ENCODE results near the gene GPRC5C.
"Not testable (repeated sequence)": the region's sequence is repeated elsewhere in the genome, so short reads cannot be mapped to it uniquely, and the experiment has no call there.

The GPRC5C gene

GRCh38 chr17:74467221-74467951, 35.5 kb downstream of the GPRC5C start:
- in situ Hi-C loops (cut with MboI; ENCODE audit: low sequenced_read_pairs), result no loop called here

- in situ Hi-C loops (cut with MboI; ENCODE audit: low sequenced_read_pairs), result no loop called here
Observed at GRCh38 chr17:74471341-74471740, 39.5 kb downstream of the GPRC5C start.

GRCh38 chr17:74472890-74473289, 41.0 kb downstream of the GPRC5C start:
- in situ Hi-C loops (cut with MboI; ENCODE audit: low sequenced_read_pairs), result no loop called here

- in situ Hi-C loops (cut with MboI; ENCODE audit: low sequenced_read_pairs), result no loop called here
Observed at GRCh38 chr17:74473294-74473693, 41.4 kb downstream of the GPRC5C start.

DNA sequence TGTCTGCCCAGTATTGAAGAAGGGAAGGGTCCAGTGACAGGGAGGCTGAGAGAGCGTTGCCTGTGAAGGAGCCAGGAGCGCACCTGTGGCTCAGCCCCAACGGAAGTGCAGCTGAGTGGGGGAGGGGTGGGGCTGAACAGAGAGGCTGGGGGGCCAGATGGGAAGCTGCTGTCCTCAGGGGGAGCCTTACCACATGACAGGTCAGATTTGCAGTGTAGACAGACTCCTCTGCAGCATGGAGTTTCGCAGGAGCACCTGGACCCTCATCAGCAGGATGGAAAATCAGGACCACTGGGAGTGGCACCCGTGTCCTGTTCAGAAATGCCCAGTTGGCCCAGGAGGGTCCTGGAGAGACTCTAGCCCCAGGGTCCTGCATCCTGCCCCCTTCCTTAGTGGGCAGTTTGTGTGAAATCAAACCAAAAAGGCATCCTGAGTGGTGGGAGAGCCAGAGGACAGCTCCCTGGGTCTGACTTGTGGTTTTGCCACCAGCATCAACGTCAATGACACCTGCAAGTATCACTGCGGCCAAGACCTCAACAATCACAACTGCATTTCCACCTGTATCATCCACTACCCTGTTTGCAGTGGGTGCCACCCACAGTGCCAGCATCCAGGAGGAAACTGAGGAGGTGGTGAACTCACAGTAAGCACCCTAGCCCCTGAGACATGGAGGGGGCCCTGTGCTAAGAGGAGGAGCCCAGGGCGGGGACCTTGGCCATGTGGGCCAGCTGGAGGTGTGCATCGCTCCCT, 42.3 kb downstream of the GPRC5C start:
- in situ Hi-C loops (cut with MboI; ENCODE audit: low sequenced_read_pairs), result no loop called here

DNA sequence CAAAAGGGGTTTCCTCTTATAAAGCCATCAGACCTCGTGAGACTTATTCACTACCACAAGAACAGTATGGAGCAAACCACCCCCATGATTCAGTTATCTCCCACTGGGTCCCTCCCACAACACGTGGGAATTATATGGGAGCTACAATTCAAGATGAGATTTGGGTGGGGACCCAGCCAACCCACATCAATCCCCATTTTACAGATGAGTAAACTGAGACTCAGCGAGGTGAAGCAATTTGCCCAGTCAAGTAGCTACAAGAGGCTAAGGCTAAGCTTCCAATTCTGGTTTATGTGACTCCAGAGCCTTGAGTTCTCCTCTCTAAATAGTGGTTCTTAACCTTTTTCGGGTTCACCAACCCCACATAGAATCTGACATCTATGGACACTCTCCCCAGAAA, 43.3 kb downstream of the GPRC5C start:
- in situ Hi-C loops (cut with MboI; ENCODE audit: low sequenced_read_pairs), result no loop called here

DNA sequence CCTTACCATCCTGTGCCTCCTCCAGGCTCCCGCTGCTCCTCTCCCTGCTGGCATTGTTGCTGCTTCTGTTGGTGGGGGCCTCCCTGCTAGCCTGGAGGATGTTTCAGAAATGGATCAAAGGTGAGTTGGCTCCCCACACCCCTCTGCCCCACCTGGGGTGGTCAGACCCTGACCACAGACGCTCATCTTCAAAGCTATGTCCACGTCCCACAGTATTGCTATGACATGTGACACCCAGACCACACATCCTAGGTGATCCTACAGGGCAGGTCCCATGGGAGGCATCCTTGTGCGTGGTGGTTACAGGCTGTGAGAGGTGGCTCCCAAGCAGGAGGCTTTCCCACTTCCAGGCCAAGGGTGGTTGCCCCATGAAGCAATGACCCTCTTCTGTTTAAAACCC, 45.5 kb downstream of the GPRC5C start:
- in situ Hi-C loops (cut with MboI; ENCODE audit: low sequenced_read_pairs), result no loop called here

DNA sequence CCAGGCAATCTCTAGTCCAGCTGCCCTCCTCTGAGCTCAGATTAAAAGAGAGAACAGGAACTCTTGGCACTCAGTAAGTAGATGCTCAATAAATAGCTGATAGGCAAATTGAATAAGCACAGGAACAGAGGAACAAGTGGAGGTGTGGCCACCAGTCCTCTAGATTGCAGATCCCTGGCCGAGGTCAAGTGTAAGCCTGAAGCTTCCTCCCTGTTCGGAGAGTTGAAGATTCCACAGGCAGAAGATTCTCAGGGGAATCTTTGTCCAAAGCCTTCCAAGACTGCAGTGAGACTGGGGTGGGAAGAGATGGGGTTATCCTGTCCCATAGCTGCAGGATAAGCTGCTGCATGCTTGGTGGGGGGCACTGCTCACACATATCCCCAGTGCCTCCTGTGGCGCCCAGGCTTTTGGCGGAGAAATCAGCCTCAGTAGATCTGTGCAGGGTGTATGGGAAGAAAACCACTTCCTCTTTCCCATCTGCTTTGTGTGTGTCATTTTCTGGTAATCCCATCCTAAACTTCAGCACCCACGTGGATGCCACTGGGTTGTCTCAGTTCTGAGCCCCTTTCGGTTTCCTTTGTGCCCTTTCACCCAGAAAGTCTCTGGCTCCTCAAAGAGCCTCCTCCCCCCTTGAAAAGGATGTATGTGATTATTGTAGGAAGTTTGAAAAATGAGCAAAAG, 46.7 kb downstream of the GPRC5C start:
- in situ Hi-C loops (cut with MboI; ENCODE audit: low sequenced_read_pairs), result no loop called here

DNA sequence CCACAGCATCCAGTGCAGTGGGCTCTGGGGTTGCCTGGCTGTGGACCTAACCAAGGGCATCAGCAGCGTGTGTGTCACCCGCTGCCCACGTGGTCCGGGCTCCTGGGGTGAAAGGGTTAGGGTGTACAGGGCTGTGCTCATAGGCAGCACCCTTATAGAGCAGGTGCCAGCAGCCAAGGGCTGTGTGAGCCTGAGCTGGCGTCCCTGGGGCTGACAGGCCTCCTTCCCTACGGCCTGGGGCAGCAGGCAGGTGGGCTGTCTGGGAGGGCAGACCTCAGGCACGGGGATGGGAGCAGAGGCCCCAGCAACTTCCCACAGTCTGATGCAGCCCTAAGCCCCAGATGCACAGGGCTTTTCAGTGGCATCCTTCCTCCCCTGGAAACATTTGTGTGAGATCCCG, 48.4 kb downstream of the GPRC5C start:
- in situ Hi-C loops (cut with MboI; ENCODE audit: low sequenced_read_pairs), result no loop called here

- in situ Hi-C loops (cut with MboI; ENCODE audit: low sequenced_read_pairs), result no loop called here
Observed at GRCh38 chr17:74481621-74482020, 49.7 kb downstream of the GPRC5C start.

DNA sequence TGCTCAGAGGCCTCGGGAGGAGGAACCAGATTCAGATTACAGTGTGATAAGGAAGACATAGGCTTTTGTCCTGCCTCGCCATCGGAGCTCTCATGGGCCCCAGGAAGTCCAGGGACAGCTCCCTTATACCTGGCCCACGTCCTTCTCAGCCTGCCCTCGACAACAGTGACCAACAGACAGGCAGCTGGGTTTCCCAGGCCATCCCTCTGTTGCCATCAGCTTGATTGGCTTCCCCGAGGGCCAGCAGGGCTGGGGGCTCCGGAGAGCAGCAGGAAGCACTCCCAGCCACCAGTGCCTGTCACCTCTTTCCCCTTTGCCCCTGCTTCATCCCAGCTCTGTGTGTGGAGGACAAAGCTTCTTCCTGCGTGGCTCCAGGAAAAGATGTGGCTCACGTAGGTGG, 52.2 kb downstream of the GPRC5C start:
- in situ Hi-C loops (cut with MboI; ENCODE audit: low sequenced_read_pairs), result no loop called here

DNA sequence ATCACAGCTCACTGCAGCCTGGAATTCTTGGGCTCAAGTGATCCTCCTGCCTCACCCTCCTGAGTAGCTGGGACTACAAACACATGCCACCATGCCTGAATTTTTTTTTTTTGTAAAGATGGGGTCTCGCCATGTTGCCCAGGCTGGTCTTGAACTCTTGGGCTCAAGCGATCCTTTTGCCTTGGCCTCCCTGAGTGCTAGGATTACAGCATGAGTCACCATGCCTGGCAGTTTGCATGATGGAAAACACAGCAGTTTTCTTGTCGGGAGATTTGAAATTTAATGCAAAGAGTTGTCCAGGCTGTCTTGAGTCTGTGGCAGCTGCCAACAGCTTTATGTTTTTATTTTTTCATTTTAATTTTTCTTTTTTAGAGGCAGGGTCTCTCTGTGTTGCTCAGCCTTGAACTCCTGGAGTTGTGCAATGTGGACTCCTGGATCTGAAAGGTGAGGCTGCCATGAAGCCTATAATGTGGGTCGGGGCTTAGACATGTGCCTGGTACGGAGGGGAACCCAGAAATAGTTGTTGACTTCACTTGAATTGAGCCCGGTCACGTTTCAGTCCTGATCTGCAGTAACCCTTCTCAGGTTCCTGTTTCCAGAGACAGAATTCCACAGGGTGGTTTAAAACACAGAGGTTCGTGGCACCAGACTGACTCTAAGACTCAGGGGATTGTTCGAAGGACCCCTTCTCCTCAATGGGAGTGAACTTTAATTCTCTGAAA, 53.3 kb downstream of the GPRC5C start:
- in situ Hi-C loops (cut with MboI; ENCODE audit: low sequenced_read_pairs), result no loop called here

DNA sequence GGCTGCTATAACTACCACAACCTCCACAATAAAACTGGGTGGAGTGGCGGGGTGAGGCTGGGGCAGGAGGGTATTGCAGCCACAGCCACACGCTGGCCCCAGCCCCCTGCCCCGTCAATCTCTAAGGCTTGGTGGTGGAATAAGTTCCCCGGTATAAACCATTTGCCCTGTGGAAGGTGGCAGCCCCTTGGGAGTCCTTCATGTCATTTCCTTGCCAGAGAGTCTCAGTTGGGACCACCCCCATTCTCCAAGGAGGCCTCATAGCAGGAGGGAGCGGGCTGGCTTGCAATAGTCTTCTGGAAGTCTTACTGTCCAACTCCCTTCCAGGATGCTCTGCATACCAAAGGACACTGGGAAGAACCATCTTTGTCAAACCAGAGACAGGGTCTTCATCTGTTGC, 54.0 kb downstream of the GPRC5C start:
- in situ Hi-C loops (cut with MboI; ENCODE audit: low sequenced_read_pairs), result no loop called here

GRCh38 chr17:74488276-74488675, 56.4 kb downstream of the GPRC5C start:
- in situ Hi-C loops (cut with MboI; ENCODE audit: low sequenced_read_pairs), result not testable (repeated sequence)

DNA sequence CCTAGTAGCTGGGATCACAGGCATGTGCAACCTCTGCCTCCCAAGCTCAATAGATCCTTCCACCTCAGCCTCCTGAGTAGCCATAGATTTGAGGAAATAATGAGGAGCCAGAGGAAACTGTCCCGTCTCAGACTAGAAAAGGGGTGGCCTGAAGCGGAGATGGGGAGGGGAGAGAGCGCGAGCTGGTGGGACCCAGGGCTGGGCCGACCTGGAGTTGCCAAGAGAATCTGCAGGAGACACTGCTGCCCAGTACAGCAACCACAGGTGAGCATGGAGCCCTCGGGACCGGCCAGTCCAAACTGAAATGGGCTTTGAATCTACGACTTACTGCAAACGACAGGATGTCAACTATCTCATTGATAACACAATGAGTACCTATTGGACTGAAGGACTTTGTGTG, 58.8 kb downstream of the GPRC5C start:
- in situ Hi-C loops (cut with MboI; ENCODE audit: low sequenced_read_pairs), result no loop called here

GRCh38 chr17:74491626-74492025, 59.7 kb downstream of the GPRC5C start:
- in situ Hi-C loops (cut with MboI; ENCODE audit: low sequenced_read_pairs), result no loop called here

GRCh38 chr17:74493331-74493833, 61.5 kb downstream of the GPRC5C start:
- in situ Hi-C loops (cut with MboI; ENCODE audit: low sequenced_read_pairs), result no loop called here

Data from HL-60/S4 treated with phorbol 12-myristate 13-acetate at 8.2 ng/mL for 4 days and 3 days (cell line).